OCI-LY1 (cell line): ENCODE data around the gene POLR3B.

Experiments
- CTCF ChIP-seq: fragments of 200-600 bp; sonication (generic), shearing (Covaris generic); IDR thresholded peaks from 2 replicates; pipeline ENCODE4 v1.5.1; 2017; ENCODE audit warnings: mild to moderate bottlenecking, antibody characterized with exemption, low read length, moderate library complexity, mixed read lengths
- EZH2 ChIP-seq: fragments of 200-600 bp; sonication (generic), shearing (Covaris generic); IDR thresholded peaks from 2 replicates; pipeline ENCODE4 v1.8.0; 2017; ENCODE audit warnings: borderline replicate concordance, mixed run types, mild to moderate bottlenecking, antibody characterized with exemption, low read length, moderate library complexity, mixed read lengths

- no peak for TF ChIP-seq CTCF
- TF ChIP-seq EZH2: no peak
Observed at GRCh38 chr12:106552228-106552627, 194.7 kb downstream of the POLR3B start.
